Dendritic cell treated with granulocyte-macrophage colony-stimulating factor and Interleukin-4, amounts not matched to agents 40 ng/mL and 50 ng/mL, for 4 days (primary cell): ENCODE data around the gene LRP2.
"Not testable (repeated sequence)": the region's sequence is repeated elsewhere in the genome, so short reads cannot be mapped to it uniquely, and the experiment has no call there.

Experiments used
- H3K27ac Mint-ChIP-seq: one replicate; pipeline ENCODE4 v1.8.0; 2022; ENCODE audit warnings: mild to moderate bottlenecking, mixed read lengths
- H3K27me3 Mint-ChIP-seq: one replicate; pipeline ENCODE4 v1.8.0; 2022; ENCODE audit warnings: mild to moderate bottlenecking, mixed read lengths
- H3K36me3 Mint-ChIP-seq: one replicate; pipeline ENCODE4 v1.8.0; 2022; ENCODE audit warnings: low read depth, mixed read lengths
- H3K4me1 Mint-ChIP-seq: one replicate; pipeline ENCODE4 v1.8.0; 2022; ENCODE audit warnings: low read depth, mixed read lengths
- H3K4me3 Mint-ChIP-seq: one replicate; pipeline ENCODE4 v1.8.0; 2022; ENCODE audit warnings: mild to moderate bottlenecking, moderate library complexity, mixed read lengths
- H3K9me3 Mint-ChIP-seq: one replicate; pipeline ENCODE4 v1.8.0; 2022; ENCODE audit warnings: mixed read lengths
- intact Hi-C: fragments of 100-400 bp; cut with micrococcal nuclease; formaldehyde crosslinking; loops from one replicate; pipeline ENCODE4 v1.15.0; 2022

The LRP2 gene

GRCh38 chr2:169362118-169362893 is at the start of gene LRP2:
LRP2 (minus strand) TSS chr2:169362534; CDS start chr2:169362399, 135 bp downstream.
- Mint-ChIP-seq H3K27me3 (peaks cover 62% of the 10 kb centered on the region), H3K4me3 (peak within 1 kb of the TSS; percentile 70), H3K4me1 (peaks cover 43% of the 10 kb centered on the region), H3K36me3 (no peaks in the 10 kb centered on the region), H3K9me3 (no peaks in the 10 kb centered on the region), H3K27ac (no peak within 1 kb of the TSS)
- intact Hi-C loops = no loop called here

- Mint-ChIP-seq H3K4me3 (no peak overlapping the region), H3K27ac (no peak overlapping the region), H3K9me3 (no peaks in the 10 kb centered on the region), H3K4me1 (no peaks in the 10 kb centered on the region), H3K27me3 (no peaks in the 10 kb centered on the region), H3K36me3 (no peaks in the 10 kb centered on the region)
- intact Hi-C loops = no loop called here
Observed at GRCh38 chr2:169406891-169407290, 44.6 kb upstream of the LRP2 start.

GRCh38 chr2:169399491-169399890 is 37.2 kb upstream of the LRP2 start:
- H3K27me3 Mint-ChIP-seq, H3K4me1 Mint-ChIP-seq, H3K36me3 Mint-ChIP-seq, H3K4me3 Mint-ChIP-seq, H3K27ac Mint-ChIP-seq, intact Hi-C loops, H3K9me3 Mint-ChIP-seq: not testable (repeated sequence)

- Mint-ChIP-seq H3K36me3 (no peaks in the 10 kb centered on the region), H3K4me1 (no peaks in the 10 kb centered on the region), H3K9me3 (no peaks in the 10 kb centered on the region), H3K27me3 (no peaks in the 10 kb centered on the region), H3K4me3 (no peak overlapping the region), H3K27ac (no peak overlapping the region)
- intact Hi-C loops = no loop called here
Observed at GRCh38 chr2:169397697-169398096, 35.4 kb upstream of the LRP2 start.

- no peak overlapping the region for H3K27ac Mint-ChIP-seq
- H3K36me3 Mint-ChIP-seq = no peaks in the 10 kb centered on the region
- no peak overlapping the region for H3K4me3 Mint-ChIP-seq
- H3K27me3 Mint-ChIP-seq = no peaks in the 10 kb centered on the region
- intact Hi-C loops = no loop called here
- H3K4me1 Mint-ChIP-seq = no peaks in the 10 kb centered on the region
- no peaks in the 10 kb centered on the region for H3K9me3 Mint-ChIP-seq
Observed at GRCh38 chr2:169395821-169396374, 33.6 kb upstream of the LRP2 start.

GRCh38 chr2:169393068-169393590 is 30.8 kb upstream of the LRP2 start:
- intact Hi-C loops = no loop called here
- no peaks in the 10 kb centered on the region for H3K4me1 Mint-ChIP-seq
- peaks cover 2% of the 10 kb centered on the region for H3K27me3 Mint-ChIP-seq
- H3K9me3 Mint-ChIP-seq = no peaks in the 10 kb centered on the region
- no peaks in the 10 kb centered on the region for H3K36me3 Mint-ChIP-seq
- H3K4me3 Mint-ChIP-seq = no peak overlapping the region
- no peak overlapping the region for H3K27ac Mint-ChIP-seq

GRCh38 chr2:169391236-169391635 is 28.9 kb upstream of the LRP2 start:
- Mint-ChIP-seq H3K27ac (no peak overlapping the region), H3K4me3 (no peak overlapping the region), H3K9me3 (no peaks in the 10 kb centered on the region), H3K27me3 (peaks cover 2% of the 10 kb centered on the region), H3K4me1 (no peaks in the 10 kb centered on the region), H3K36me3 (no peaks in the 10 kb centered on the region)
- intact Hi-C loops = no loop called here

GRCh38 chr2:169388161-169388560 is 25.8 kb upstream of the LRP2 start:
- H3K27ac Mint-ChIP-seq = no peak overlapping the region
- H3K4me3 Mint-ChIP-seq = no peak overlapping the region
- no peaks in the 10 kb centered on the region for H3K36me3 Mint-ChIP-seq
- intact Hi-C loops = no loop called here
- H3K27me3 Mint-ChIP-seq = peaks cover 4% of the 10 kb centered on the region
- H3K4me1 Mint-ChIP-seq = no peaks in the 10 kb centered on the region
- H3K9me3 Mint-ChIP-seq = no peaks in the 10 kb centered on the region

- intact Hi-C loops = no loop called here
- no peaks in the 10 kb centered on the region for H3K4me1 Mint-ChIP-seq
- H3K9me3 Mint-ChIP-seq = no peaks in the 10 kb centered on the region
- no peaks in the 10 kb centered on the region for H3K36me3 Mint-ChIP-seq
- no peak overlapping the region for H3K4me3 Mint-ChIP-seq
- peaks cover 4% of the 10 kb centered on the region for H3K27me3 Mint-ChIP-seq
- H3K27ac Mint-ChIP-seq = no peak overlapping the region
Observed at GRCh38 chr2:169386722-169387121, 24.4 kb upstream of the LRP2 start.

GRCh38 chr2:169384816-169385215 is 22.5 kb upstream of the LRP2 start:
- H3K4me1 Mint-ChIP-seq = no peaks in the 10 kb centered on the region
- intact Hi-C loops = no loop called here

GRCh38 chr2:169372561-169372960 is 10.2 kb upstream of the LRP2 start:
- Mint-ChIP-seq H3K27me3 (peaks cover 5% of the 10 kb centered on the region), H3K9me3 (no peaks in the 10 kb centered on the region), H3K27ac (no peak overlapping the region), H3K36me3 (no peaks in the 10 kb centered on the region), H3K4me3 (no peak overlapping the region), H3K4me1 (no peaks in the 10 kb centered on the region)
- intact Hi-C loops = no loop called here

More at GRCh38 chr2:169384816-169385215, 22.5 kb upstream of the LRP2 start:
- H3K4me3 Mint-ChIP-seq = no peak overlapping the region
- peaks cover 1% of the 10 kb centered on the region for H3K27me3 Mint-ChIP-seq
- no peak overlapping the region for H3K27ac Mint-ChIP-seq
- no peaks in the 10 kb centered on the region for H3K9me3 Mint-ChIP-seq
- no peaks in the 10 kb centered on the region for H3K36me3 Mint-ChIP-seq

- intact Hi-C loops = no loop called here
- H3K36me3 Mint-ChIP-seq = no peaks in the 10 kb centered on the region
- no peaks in the 10 kb centered on the region for H3K9me3 Mint-ChIP-seq
- no peak overlapping the region for H3K27ac Mint-ChIP-seq
- peaks cover 42% of the 10 kb centered on the region for H3K4me1 Mint-ChIP-seq
- no peak overlapping the region for H3K4me3 Mint-ChIP-seq
- H3K27me3 Mint-ChIP-seq = peaks cover 40% of the 10 kb centered on the region
Observed at GRCh38 chr2:169366066-169366465, 3.7 kb upstream of the LRP2 start.

GRCh38 chr2:169365029-169365480 is 2.7 kb upstream of the LRP2 start:
- no peak overlapping the region for H3K27ac Mint-ChIP-seq
- peaks cover 46% of the 10 kb centered on the region for H3K27me3 Mint-ChIP-seq
- H3K4me1 Mint-ChIP-seq = peaks cover 43% of the 10 kb centered on the region
- no peaks in the 10 kb centered on the region for H3K9me3 Mint-ChIP-seq
- no peaks in the 10 kb centered on the region for H3K36me3 Mint-ChIP-seq
- intact Hi-C loops = no loop called here
- H3K4me3 Mint-ChIP-seq = peak overlapping the region; percentile 70

- H3K4me3 Mint-ChIP-seq = peak overlapping the region; percentile 70
- no peak overlapping the region for H3K27ac Mint-ChIP-seq
- no peaks in the 10 kb centered on the region for H3K9me3 Mint-ChIP-seq
- H3K4me1 Mint-ChIP-seq = peaks cover 43% of the 10 kb centered on the region
- peaks cover 56% of the 10 kb centered on the region for H3K27me3 Mint-ChIP-seq
- H3K36me3 Mint-ChIP-seq = no peaks in the 10 kb centered on the region
- intact Hi-C loops = no loop called here
Observed at GRCh38 chr2:169363560-169364150, 1.3 kb upstream of the LRP2 start.
